Effector CD8-positive, alpha-beta T cell (primary cell): ENCODE data around the gene MAN1C1.

Source experiments
- DNase-seq: peaks from one replicate; lab custom pipeline; 2025; lab: John Stamatoyannopoulos, UW

MAN1C1 gene

DNA sequence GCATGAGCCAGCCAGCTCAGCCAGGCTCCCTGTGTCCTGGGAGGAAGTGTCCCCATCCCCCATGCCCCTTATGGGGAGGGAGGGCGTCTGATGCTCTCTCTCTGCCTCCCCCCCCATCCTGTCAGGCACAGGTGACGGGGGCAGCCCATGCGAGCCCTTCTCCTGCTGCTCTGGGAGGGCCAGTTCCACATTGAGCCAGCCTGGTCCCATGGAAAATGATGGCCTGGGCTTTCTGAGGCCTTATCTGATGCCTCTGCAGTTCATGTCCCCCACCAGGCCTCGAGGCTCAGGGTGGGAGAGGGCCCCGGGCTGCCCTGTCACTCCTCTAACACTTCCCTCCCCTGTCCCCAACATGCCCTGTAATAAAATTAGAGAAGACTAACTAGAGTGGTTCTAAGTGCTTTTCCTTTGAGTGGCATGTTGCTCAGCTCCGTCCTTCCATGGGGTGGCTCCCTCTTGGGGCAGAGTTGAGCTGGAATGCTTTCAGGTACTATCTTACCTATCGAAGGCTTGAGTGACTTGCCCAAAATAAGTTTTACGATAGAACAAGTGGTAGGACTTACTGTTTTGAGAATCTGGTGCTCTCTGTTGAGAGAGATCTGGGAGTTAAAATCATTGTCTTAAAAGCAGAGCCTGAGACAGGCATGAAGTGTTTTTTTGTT is 201.4 kb downstream of the MAN1C1 start:
- no peak for DNase-seq

DNA sequence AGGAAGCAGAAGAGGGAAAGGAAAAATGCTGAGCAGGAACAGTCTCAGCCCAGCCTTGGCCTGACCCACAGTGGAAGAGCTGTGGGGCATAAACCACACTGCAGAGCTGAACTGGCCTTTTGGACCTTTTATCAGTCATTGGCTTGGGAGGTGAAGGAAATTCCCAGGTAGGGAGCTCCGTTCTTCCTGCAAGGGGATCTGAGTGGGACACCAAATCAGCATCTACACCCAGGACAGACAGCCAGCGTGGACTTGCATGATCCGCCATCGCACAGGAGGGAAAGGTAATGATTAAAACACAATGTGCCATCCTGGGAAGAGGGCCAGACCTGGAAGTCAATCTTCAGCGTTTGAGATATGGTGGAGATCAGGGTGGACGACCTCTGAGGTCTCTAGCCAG is 202.0 kb downstream of the MAN1C1 start:
- no peak for DNase-seq

DNA sequence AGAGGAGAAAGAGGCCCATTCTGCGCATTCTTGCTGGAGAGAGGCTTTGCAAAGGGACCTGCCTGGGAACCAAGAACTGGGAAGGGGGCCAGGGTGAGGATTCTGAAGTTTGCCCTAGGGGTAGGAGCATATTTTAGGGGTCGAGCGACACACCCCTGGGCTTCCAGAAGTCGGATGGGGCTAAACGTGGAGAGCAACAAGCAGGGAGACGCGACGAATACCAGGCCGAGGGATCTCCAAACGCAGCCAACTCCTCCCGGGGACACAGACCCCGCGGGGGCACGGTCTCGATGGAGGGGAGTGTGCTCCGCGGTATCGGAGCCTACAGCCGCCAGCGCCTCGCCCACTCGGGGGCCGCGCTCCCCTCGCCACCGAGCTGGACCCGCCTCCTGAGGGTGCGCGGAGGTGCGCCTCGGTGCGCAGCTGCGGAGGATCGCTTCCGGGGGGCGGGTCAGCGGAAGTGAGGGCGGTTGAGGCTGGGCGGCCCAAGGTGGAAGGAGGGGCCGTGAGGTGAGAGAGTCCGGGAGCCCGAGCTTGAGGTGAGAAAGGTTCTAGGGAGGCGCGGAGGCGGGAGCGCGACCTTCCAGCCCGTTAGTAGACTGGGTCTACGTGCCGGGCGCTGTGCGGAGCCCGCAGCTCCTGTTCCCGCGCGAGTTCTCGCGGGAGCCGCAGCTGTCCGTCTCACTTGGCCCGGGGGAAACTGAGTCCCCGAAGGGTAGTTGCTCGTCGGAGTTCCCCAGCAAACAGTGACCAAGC is 203.1 kb downstream of the MAN1C1 start, which contains the start of gene MTFR1L:
TSS of gene MTFR1L (plus strand) at position 464 of the 756 bp plus-strand sequence. CDS start 3,151 bp downstream, outside the sequence.
- DNase-seq, result peak; percentile 84

DNA sequence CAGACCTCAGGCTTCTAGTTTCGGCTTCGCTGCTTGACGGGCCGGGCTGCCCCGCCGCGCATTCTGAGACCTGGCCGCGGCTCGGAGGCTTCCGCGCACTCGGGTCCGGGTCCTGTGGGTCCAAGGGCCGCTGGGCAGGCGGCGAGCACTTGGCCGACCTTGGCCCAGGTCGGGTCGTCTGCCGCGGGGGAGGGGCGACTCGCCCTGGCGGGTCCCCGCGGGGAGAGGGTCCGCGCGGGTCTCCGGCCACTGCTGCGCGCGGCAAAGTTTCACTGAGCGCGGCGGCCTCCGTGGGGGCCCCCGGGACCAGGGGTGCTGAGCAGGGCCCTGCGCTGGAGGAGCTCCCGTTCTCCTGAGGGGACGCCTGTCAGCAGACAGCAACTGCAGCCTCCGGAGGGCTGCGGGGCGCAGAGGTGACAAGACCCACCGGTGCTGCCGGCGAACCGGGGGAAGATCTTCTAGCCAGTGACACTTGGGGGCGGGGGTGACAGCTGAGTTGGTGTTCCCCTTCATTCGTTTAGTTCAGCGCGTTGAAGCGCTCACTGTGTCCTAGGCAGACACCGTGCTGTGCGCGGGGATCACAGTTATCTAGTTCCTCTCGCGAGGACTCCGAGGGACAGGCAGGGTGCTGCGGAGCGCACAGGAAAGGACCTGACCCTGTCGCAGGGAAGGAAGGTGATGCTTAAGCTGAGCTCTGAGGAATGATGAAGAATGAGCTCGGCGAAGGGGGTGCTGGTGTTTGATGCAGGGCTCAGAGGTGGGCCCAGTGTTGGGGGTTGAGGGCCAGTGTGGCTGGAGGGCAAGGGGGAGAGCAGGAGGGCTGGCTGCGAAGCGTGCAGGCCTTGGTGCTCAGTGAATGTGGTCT is 203.9 kb downstream of the MAN1C1 start:
- DNase-seq, result peak; percentile 56

DNA sequence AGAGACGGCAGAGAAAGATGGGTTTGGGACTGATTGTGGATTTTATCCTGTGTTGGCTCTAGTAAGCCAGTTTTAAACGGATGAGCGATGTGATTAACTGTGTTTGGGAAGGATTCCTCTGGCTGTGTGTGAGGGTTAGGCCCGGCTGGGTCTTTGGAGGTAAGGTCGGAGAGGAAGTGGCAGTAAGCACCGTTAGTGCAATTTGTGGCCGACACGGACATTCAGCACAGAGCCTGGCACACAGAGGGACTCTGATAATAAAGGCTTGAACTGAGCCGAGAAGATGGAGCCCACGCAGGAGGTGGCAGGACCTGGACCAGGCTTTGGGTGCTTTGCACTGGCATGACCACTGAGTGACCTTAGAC is 204.5 kb downstream of the MAN1C1 start:
- DNase-seq, result no peak

DNA sequence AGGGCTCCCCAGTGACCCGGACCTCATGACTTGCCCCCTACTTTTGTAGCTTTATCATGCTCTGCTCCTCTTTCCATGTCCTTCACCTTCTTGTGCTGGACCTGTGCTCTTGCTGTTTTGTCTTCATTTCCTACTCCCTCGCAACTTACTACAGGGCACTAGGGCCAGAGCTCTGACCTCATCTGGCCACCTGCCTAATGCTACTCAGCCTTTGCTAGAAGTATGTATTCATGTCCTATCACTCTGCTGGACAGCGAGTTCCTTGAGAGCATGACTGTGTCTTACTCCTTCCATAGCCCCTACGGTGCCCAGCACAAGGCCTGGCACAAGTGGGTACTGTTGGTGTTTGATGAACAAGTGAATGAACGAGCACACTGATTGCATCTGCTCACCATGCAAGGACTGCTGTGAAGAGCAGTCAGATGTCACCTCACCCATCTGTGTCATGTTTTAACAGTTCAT is 205.1 kb downstream of the MAN1C1 start:
- DNase-seq, result no peak

DNA sequence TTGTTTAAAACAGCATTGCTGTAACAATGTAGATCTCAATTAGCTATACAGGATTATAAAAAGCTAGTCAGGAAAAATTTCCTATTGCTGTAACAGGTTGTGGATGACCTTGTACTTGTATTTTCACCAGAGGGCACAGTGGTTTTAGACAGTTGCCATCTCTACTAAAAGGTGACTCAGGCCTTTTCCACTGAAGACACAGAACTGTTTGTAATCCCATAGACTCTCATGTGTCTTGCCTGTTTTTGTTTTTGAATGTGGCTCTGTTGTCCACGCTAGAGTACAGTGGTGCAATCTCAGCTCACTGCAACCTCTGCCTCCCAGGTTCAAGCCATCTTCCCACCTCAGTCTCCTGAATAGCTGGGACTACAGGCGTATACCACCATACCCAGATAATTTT is 209.0 kb downstream of the MAN1C1 start:
- DNase-seq, result no peak

DNA sequence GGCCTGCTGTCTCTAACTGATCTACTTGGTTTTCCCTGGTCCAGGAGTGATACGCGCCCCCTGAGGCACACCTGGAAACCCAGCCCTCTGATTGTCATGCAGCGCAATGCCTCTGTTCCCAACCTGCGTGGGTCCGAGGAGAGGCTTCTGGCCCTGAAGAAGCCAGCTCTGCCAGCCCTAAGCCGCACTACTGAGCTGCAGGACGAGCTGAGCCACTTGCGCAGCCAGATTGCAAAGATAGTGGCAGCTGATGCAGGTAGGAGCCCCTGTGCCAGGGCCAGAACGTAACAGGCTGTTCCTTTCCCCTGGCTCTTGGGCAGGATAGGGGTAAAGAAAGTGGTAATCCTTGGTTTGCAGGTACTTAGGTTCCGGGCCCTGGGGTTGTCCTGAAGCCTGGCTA is 210.0 kb downstream of the MAN1C1 start:
- no peak for DNase-seq

DNA sequence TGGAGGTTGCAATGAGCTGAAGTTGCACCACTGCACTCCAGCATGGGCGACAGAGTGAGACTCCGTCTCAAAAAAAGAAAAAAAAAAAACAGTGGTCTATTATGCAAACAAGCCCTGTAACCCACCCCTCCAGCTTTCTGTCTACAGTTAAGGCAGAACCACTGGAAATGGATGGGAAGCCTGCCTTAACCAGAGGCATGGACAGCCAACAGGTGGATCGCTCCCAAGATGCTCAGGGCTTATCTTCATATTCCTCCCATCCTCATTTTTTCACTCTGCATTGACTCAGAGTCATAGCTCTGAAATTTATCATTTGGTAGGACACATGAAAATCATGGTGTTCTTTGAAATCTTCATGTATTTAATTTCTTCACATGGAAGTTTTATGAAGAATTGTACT is 211.9 kb downstream of the MAN1C1 start:
- no peak for DNase-seq

DNA sequence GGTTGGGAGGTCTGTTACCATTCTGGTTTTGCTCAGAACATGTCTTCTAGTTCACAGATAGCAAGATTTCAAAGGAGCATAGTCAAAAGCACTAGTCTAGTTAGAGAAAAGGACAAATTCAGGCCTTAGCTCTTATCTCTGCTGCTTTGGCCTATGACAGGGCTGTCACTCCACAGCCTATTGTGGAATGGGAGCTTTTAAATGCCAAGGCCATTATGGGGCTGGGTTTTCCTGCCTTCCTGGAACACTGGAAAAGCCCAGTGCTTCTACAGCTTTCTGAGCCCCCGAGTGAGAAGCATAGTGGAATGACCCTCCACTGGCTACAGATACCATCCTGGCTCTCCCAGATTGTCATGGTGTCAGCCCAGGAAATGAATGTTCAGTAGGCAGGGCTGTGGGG is 212.5 kb downstream of the MAN1C1 start:
- DNase-seq, result no peak

DNA sequence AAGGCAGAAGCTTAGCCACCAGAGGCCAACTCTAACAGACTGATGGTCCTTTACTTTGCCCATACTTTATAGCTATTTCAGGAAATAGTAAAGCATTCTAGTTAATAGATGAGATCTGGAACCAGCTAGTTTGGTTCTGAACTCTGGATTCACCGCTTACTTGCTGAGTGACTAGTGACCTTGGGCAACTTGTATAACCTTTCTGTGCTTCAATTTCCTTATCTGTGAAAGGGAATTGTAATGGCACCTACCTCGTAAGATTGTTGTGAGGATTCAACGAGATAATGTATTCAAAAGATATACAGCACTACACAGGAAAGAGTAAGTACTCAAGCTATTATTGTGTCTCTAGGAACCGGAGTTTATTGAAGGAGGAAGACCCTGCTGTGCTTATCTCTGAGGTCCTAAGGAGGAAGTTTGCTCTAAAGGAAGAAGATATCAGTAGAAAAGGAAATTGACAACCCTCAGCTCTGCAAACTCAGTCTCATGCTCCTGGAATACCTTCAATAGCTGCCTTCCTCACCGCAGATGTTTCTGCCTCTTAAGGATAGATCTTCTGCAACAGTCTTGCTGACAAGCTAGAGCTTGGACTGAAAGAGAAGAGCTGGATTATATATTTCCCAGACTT is 215.1 kb downstream of the MAN1C1 start:
- no peak for DNase-seq

DNA sequence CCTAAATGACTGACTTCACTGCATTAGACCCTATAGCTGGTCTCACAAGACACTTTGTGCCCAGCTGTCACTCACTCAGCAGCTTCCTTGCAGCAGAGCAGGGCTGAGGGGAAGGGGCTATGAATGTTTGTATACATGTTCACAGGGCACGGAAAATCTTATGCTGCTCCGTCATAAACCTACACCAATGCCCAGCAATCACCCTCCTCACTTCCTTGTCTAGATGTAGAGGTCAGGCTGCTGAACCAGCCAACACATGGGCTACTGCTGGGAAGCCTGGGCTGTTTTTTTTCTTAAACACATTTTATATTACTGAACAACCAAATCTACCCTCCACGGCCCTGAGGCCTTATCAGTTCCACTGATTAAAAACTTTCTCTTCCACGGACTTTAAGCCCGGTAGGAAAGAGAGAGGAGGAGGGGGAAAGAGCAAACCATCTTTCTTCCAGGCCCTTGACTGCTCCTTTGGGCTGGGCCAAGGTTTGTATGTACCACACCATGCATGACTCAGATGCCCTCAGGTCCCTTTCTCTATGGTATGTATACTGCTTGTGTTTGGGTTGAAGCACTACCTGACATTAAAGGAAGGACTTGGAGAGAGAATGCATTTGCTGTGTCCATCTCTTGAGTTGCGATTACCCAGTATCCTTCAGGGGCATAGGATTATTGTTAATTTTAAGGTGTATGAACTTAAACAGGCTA is 215.9 kb downstream of the MAN1C1 start:
- no peak for DNase-seq

DNA sequence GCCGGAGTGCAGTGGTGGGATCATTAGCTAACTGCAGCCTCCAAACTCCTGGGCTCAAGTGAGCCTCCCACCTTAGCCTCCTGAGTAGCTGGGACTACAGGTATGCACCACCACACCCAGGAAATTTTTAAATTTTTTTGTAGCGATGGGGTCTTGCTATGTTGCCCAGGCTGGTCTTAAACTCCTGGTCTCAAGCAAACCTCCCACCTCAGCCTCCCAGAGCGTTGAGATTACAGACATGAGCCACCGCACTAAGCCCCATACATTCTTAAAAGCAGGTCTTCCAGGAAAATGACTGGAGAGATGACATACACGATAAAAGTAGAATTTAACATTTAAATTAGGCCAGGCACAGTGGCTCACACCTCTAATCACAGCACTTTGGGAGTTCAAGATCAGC is 216.6 kb downstream of the MAN1C1 start:
- DNase-seq, result no peak
